ENCODE data around the gene NALCN. TPM values are rescaled to one million over a fixed set of nuclear protein-coding genes. Genes with fewer than 3 reads are reported as not detected.

Gene NALCN
- total and polyA plus RNA-seq, 2 donors (not counting 1 experiment from before 2014, with no cell fraction given): not detected

DNA sequence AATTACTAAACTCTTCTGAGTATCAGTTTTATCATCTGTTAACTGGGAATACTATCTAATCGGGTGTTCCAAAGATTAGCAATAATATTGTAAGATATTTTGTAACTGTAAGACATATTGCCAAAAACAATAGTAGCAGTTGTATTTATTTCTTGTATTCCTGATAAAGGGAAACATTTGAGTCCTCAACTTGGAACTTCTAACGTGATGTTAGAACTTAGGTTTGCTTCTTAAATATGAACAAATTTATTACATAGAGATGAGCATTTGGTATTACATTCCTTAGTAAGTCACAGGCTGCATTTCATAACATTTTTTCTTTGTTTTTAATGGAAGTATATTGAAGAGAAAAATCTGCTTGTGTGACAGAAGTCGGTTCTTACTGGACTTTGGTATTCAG is 225.3 kb downstream of the NALCN start:
- WGBS (ENCODE audit: insufficient coverage): no CpG with 5 or more reads among the region's 3 CpGs
- TF ChIP-seq, protein P1, sequence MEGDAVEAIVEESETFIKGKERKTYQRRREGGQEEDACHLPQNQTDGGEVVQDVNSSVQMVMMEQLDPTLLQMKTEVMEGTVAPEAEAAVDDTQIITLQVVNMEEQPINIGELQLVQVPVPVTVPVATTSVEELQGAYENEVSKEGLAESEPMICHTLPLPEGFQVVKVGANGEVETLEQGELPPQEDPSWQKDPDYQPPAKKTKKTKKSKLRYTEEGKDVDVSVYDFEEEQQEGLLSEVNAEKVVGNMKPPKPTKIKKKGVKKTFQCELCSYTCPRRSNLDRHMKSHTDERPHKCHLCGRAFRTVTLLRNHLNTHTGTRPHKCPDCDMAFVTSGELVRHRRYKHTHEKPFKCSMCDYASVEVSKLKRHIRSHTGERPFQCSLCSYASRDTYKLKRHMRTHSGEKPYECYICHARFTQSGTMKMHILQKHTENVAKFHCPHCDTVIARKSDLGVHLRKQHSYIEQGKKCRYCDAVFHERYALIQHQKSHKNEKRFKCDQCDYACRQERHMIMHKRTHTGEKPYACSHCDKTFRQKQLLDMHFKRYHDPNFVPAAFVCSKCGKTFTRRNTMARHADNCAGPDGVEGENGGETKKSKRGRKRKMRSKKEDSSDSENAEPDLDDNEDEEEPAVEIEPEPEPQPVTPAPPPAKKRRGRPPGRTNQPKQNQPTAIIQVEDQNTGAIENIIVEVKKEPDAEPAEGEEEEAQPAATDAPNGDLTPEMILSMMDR (IDR thresholded peaks at IDR 0.05): no peak
- no peak for TF ChIP-seq EZH2 (IDR thresholded peaks at IDR 0.05; ENCODE audit: borderline replicate concordance, insufficient read depth, low read depth, low read length, poor library complexity, severe bottlenecking)
- no peak overlapping the region for H3K27ac Mint-ChIP-seq
- Histone ChIP-seq H3K27me3 (replicated peaks in 1 of 4; ENCODE audit: control extremely low read depth in 1 of 4, control insufficient read depth in 3 of 4, insufficient read depth in 4 of 4, low read length in 3 of 4) (no peaks in the 10 kb centered on the region), H3K36me3 (replicated peaks in 1 of 2; ENCODE audit: control extremely low read depth in 1 of 2, control insufficient read depth in 1 of 2, extremely low read depth in 1 of 2, insufficient read depth in 2 of 2, low read length in 1 of 2) (no peaks in the 10 kb centered on the region), H2AFZ (ENCODE audit: insufficient read depth, low read depth, low read length, poor library complexity, severe bottlenecking) (no peak overlapping the region), H3K9me3 (ENCODE audit: control extremely low read depth in 1 of 3, control insufficient read depth in 2 of 3, insufficient read depth in 1 of 3, low read length in 2 of 3) (peaks cover 0 to 1% (median 0%) of the 10 kb centered on the region in 3 donors), H4K20me1 (ENCODE audit: control insufficient read depth, insufficient read depth, low read length, poor library complexity, severe bottlenecking) (no peaks in the 10 kb centered on the region), H3K27ac (ENCODE audit: low read length in 2 of 2) (no peak overlapping the region), H3K4me2 (replicated peaks; ENCODE audit: low read depth, low read length, poor library complexity, severe bottlenecking) (no peak overlapping the region), H3K9ac (ENCODE audit: low read length) (no peak overlapping the region), H3K79me2 (ENCODE audit: control insufficient read depth, insufficient read depth, low read length) (no peaks in the 10 kb centered on the region), H3K4me3 (ENCODE audit: control extremely low read depth in 1 of 5, extremely low read depth in 1 of 5, insufficient read depth in 1 of 5, low read depth in 2 of 5, low read length in 4 of 5) (no peak overlapping the region), H3K4me1 (ENCODE audit: control insufficient read depth in 2 of 2, insufficient read depth in 2 of 2, low read length in 2 of 2) (no peaks in the 10 kb centered on the region)
- no peaks in the 10 kb centered on the region for H3K27me3 Mint-ChIP-seq
- ChIA-PET CTCF (no interaction called here), POLR2A (no interaction called here)
- DNase-seq (no peak), ATAC-seq (ENCODE audit: low read depth) (no peak)
- no peaks in the 10 kb centered on the region for H3K9me3 Mint-ChIP-seq (ENCODE audit: insufficient read depth)
- no peak overlapping the region for H3K4me3 Mint-ChIP-seq
- intact Hi-C loops (cut with micrococcal nuclease): no loop called here
- no peaks in the 10 kb centered on the region for H3K4me1 Mint-ChIP-seq

DNA sequence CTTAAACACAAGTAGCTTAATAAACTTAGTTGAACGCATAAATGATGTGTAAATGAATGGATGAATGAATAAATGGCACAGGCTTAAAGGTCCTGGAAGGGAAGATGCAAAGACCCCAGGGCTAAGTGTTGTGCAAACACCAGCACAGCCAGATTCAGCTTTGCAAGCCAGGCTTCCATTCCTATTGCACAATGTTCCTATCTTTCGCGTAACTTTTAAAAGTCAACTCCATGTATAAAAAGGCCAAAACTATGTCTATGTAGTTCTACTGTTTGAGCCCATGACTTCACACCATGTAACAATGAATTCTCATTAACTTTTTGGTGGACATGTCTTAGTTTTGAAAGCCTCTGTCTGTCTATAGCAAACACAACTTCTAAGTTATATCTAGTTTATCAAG is 226.0 kb downstream of the NALCN start:
- H3K4me1 ChIP-seq (ENCODE audit: control insufficient read depth in 2 of 2, insufficient read depth in 2 of 2, low read length in 2 of 2): no peaks in the 10 kb centered on the region
- Mint-ChIP-seq H3K4me3 (no peak overlapping the region), H3K27ac (no peak overlapping the region), H3K4me1 (no peaks in the 10 kb centered on the region), H3K9me3 (ENCODE audit: insufficient read depth) (no peaks in the 10 kb centered on the region), H3K27me3 (no peaks in the 10 kb centered on the region)
- no peak overlapping the region for H3K9ac ChIP-seq (ENCODE audit: low read length)
- peaks cover 0 to 1% (median 0%) of the 10 kb centered on the region in 3 donors for H3K9me3 ChIP-seq (ENCODE audit: control extremely low read depth in 1 of 3, control insufficient read depth in 2 of 3, insufficient read depth in 1 of 3, low read length in 2 of 3)
- intact Hi-C loops (cut with micrococcal nuclease): no loop called here
- no peak overlapping the region for H2AFZ ChIP-seq (ENCODE audit: insufficient read depth, low read depth, low read length, poor library complexity, severe bottlenecking)
- H4K20me1 ChIP-seq (ENCODE audit: control insufficient read depth, insufficient read depth, low read length, poor library complexity, severe bottlenecking): no peaks in the 10 kb centered on the region
- DNase-seq: no peak
- H3K4me2 ChIP-seq (replicated peaks; ENCODE audit: low read depth, low read length, poor library complexity, severe bottlenecking): no peak overlapping the region
- ChIA-PET CTCF (no interaction called here), POLR2A (no interaction called here)
- TF ChIP-seq EZH2 (IDR thresholded peaks at IDR 0.05; ENCODE audit: borderline replicate concordance, insufficient read depth, low read depth, low read length, poor library complexity, severe bottlenecking): no peak
- TF ChIP-seq, protein P1 (IDR thresholded peaks at IDR 0.05): no peak
- no peaks in the 10 kb centered on the region for H3K27me3 ChIP-seq (replicated peaks in 1 of 4; ENCODE audit: control extremely low read depth in 1 of 4, control insufficient read depth in 3 of 4, insufficient read depth in 4 of 4, low read length in 3 of 4)
- no CpG with 5 or more reads among the region's 3 CpGs for WGBS (ENCODE audit: insufficient coverage)
- H3K4me3 ChIP-seq (ENCODE audit: control extremely low read depth in 1 of 5, extremely low read depth in 1 of 5, insufficient read depth in 1 of 5, low read depth in 2 of 5, low read length in 4 of 5): no peak overlapping the region
- H3K79me2 ChIP-seq (ENCODE audit: control insufficient read depth, insufficient read depth, low read length): no peaks in the 10 kb centered on the region
- no peaks in the 10 kb centered on the region for H3K36me3 ChIP-seq (replicated peaks in 1 of 2; ENCODE audit: control extremely low read depth in 1 of 2, control insufficient read depth in 1 of 2, extremely low read depth in 1 of 2, insufficient read depth in 2 of 2, low read length in 1 of 2)
- H3K27ac ChIP-seq (ENCODE audit: low read length in 2 of 2): no peak overlapping the region
- ATAC-seq (ENCODE audit: low read depth): no peak

Data from B cell (primary cell).